SU-DHL-6 (cell line): Measurements from ENCODE around the gene ACSM6.

Experiments
- H2AFZ ChIP-seq: fragments of 200-600 bp; sonication (generic); 2 replicates; pipeline ENCODE4 v1.6.1; 2014; ENCODE audit warnings: low read depth, mild to moderate bottlenecking, moderate library complexity, mixed read lengths, antibody characterized with exemption, low read length; ENCODE audit not compliant: severe bottlenecking
- H3F3A ChIP-seq: fragments of 200-600 bp; shearing (Covaris generic); 2 replicates; pipeline ENCODE4 v1.6.0; 2016; ENCODE audit warnings: antibody characterized with exemption, mild to moderate bottlenecking; ENCODE audit not compliant: insufficient read depth
- H3K27ac ChIP-seq: fragments of 200-600 bp; sonication (generic); 2 replicates; pipeline ENCODE4 v1.5.1; 2016; ENCODE audit warnings: low read depth, mild to moderate bottlenecking, low read length, moderate library complexity, mixed read lengths
- H3K27me3 ChIP-seq: fragments of 200-600 bp; sonication (generic), shearing (Covaris generic); 2 replicates; pipeline ENCODE4 v1.6.0; 2014; ENCODE audit warnings: mild to moderate bottlenecking, low read length
- H3K36me3 ChIP-seq: fragments of 200-600 bp; sonication (generic); 2 replicates; pipeline ENCODE4 v1.6.1; 2014; ENCODE audit warnings: mild to moderate bottlenecking, low read length, mixed read lengths
- H3K4me2 ChIP-seq: fragments of 300-600, 200-600 bp; shearing (Covaris generic), sonication (generic); 2 replicates; pipeline ENCODE4 v1.6.0; 2014; ENCODE audit warnings: low read length, low read depth, mild to moderate bottlenecking; ENCODE audit not compliant: poor library complexity, severe bottlenecking
- H3K4me3 ChIP-seq: fragments of 200-600 bp; sonication (generic); 2 replicates; pipeline ENCODE4 v1.5.1; 2014; ENCODE audit warnings: antibody characterized with exemption, low read length, mild to moderate bottlenecking, mixed read lengths; ENCODE audit not compliant: insufficient read depth, poor library complexity, severe bottlenecking
- H3K79me2 ChIP-seq: fragments of 200-600 bp; sonication (generic); 2 replicates; pipeline ENCODE4 v1.6.1; 2014; ENCODE audit warnings: mild to moderate bottlenecking, low read length, moderate library complexity; ENCODE audit not compliant: insufficient read depth
- H3K9ac ChIP-seq: fragments of 200-600 bp; sonication (generic); 2 replicates; pipeline ENCODE4 v1.7.0; 2014; ENCODE audit warnings: mild to moderate bottlenecking, low read length
- H3K9me2 ChIP-seq: fragments of 200-600 bp; sonication (generic); replicated peaks from 2 replicates; pipeline ENCODE4 v1.6.1; 2014; ENCODE audit warnings: low read length; ENCODE audit not compliant: insufficient read depth
- H3K9me3 ChIP-seq: fragments of 200-600 bp; sonication (generic); 2 replicates; pipeline ENCODE4 v1.6.1; 2014; ENCODE audit warnings: low read length, mixed read lengths; ENCODE audit not compliant: insufficient read depth
- H4K20me1 ChIP-seq: fragments of 200-600 bp; sonication (generic); 2 replicates; pipeline ENCODE4 v1.6.1; 2014; ENCODE audit warnings: low read depth, mild to moderate bottlenecking, antibody characterized with exemption, low read length, moderate library complexity, mixed read lengths
- CTCF ChIP-seq: fragments of 200-600 bp; sonication (generic); IDR thresholded peaks from one replicate; pipeline ENCODE4 v1.5.1; 2017; ENCODE audit warnings: antibody characterized with exemption, mild to moderate bottlenecking, low read length, moderate library complexity; ENCODE audit not compliant: insufficient read depth, poor library complexity, severe bottlenecking
- EZH2phosphoT487 ChIP-seq: fragments of 200-600 bp; sonication (generic), shearing (Covaris generic); conservative IDR thresholded peaks from 2 replicates; pipeline ENCODE4 v1.6.1; 2018; ENCODE audit warnings: mild to moderate bottlenecking, antibody characterized with exemption, low read length, moderate library complexity, mixed read lengths

Gene ACSM6

GRCh38 chr10:95249467-95249866, 55.4 kb downstream of the ACSM6 start:
- Histone ChIP-seq H4K20me1 (no peaks in the 10 kb centered on the region), H3F3A (no peaks in the 10 kb centered on the region), H3K27ac (no peak overlapping the region), H2AFZ (no peak overlapping the region), H3K36me3 (no peaks in the 10 kb centered on the region), H3K9me2 (no peaks in the 10 kb centered on the region), H3K27me3 (no peaks in the 10 kb centered on the region), H3K9me3 (no peaks in the 10 kb centered on the region), H3K9ac (no peak overlapping the region), H3K79me2 (no peaks in the 10 kb centered on the region), H3K4me2 (no peak overlapping the region), H3K4me3 (no peak overlapping the region)
- TF ChIP-seq CTCF = no peak
- TF ChIP-seq EZH2phosphoT487 = no peak

GRCh38 chr10:95250856-95251255, 56.8 kb downstream of the ACSM6 start:
- Histone ChIP-seq H3K27me3 (no peaks in the 10 kb centered on the region), H3K79me2 (no peaks in the 10 kb centered on the region), H4K20me1 (no peaks in the 10 kb centered on the region), H3K4me3 (no peak overlapping the region), H3K27ac (no peak overlapping the region), H2AFZ (no peak overlapping the region), H3K9me2 (no peaks in the 10 kb centered on the region), H3K4me2 (no peak overlapping the region), H3K9ac (no peak overlapping the region), H3K36me3 (no peaks in the 10 kb centered on the region), H3K9me3 (no peaks in the 10 kb centered on the region), H3F3A (no peaks in the 10 kb centered on the region)
- TF ChIP-seq EZH2phosphoT487 = no peak
- no peak for TF ChIP-seq CTCF

GRCh38 chr10:95253007-95253406, 59.0 kb downstream of the ACSM6 start:
- peaks cover 3% of the 10 kb centered on the region; the same call in 1 of the 2 replicates for H3K9me3 ChIP-seq
- H3K36me3 ChIP-seq = no peaks in the 10 kb centered on the region
- H3K4me2 ChIP-seq = no peak overlapping the region
- H3F3A ChIP-seq = no peaks in the 10 kb centered on the region
- H4K20me1 ChIP-seq = no peaks in the 10 kb centered on the region
- H3K27ac ChIP-seq = no peak overlapping the region
- no peak overlapping the region for H2AFZ ChIP-seq
- H3K79me2 ChIP-seq = no peaks in the 10 kb centered on the region
- H3K4me3 ChIP-seq = no peak overlapping the region
- TF ChIP-seq EZH2phosphoT487 = no peak
- no peak for TF ChIP-seq CTCF
- H3K9me2 ChIP-seq = no peaks in the 10 kb centered on the region
- H3K9ac ChIP-seq = no peak overlapping the region
- H3K27me3 ChIP-seq = no peaks in the 10 kb centered on the region
